Activated T-cell treated with anti-CD3 and anti-CD28 coated beads, Interleukin-2, amount 50 U/mL, for 72 hours (primary cell): ENCODE results near the gene PRDM12. TPM values are rescaled to one million over a fixed set of nuclear protein-coding genes. Genes with fewer than 3 reads are reported as not detected.

ENCODE experiments used
- ATAC-seq, 2 donors: fragments of 150-1000 bp; cut with Tn5 transposase; replicated peaks in 1 of 2; 2 replicates each; pipeline ENCODE4 v1.10.0; 2021; ENCODE audit warnings: moderate library complexity in 2 of 2, mild to moderate bottlenecking in 1 of 2
- DNase-seq, 2 donors: peaks; one replicate each; pipeline ENCODE4 v3.0.0; 2021 to 2022; ENCODE audit warnings: mixed read lengths in 1 of 2
- H3K27ac Mint-ChIP-seq: one replicate; pipeline ENCODE4 v1.8.0; 2022; ENCODE audit warnings: mild to moderate bottlenecking, moderate library complexity, mixed read lengths
- H3K27me3 Mint-ChIP-seq: one replicate; pipeline ENCODE4 v1.8.0; 2022; ENCODE audit warnings: low read depth, mixed read lengths
- H3K36me3 Mint-ChIP-seq, 2 donors: one replicate each; pipeline ENCODE4 v1.8.0; 2022; ENCODE audit warnings: mixed read lengths in 2 of 2, mild to moderate bottlenecking in 1 of 2; ENCODE audit not compliant: insufficient read depth in 2 of 2
- H3K4me1 Mint-ChIP-seq: one replicate; pipeline ENCODE4 v1.8.0; 2022; ENCODE audit warnings: low read depth, mixed read lengths
- H3K4me3 Mint-ChIP-seq, 2 donors: one replicate each; pipeline ENCODE4 v1.8.0; 2022; ENCODE audit warnings: mild to moderate bottlenecking in 2 of 2, mixed read lengths in 2 of 2, moderate library complexity in 2 of 2
- H3K9me3 Mint-ChIP-seq, 2 donors: one replicate each; pipeline ENCODE4 v1.8.0; 2022; ENCODE audit warnings: mixed read lengths in 2 of 2
- total RNA-seq, 2 donors: library from RNA; stranded (reverse); gene quantifications; one replicate each; pipeline ENCODE4 v1.2.3, GENCODE V29; 2022

The PRDM12 gene
- total RNA-seq, 2 donors from 2014 or later = not detected

DNA sequence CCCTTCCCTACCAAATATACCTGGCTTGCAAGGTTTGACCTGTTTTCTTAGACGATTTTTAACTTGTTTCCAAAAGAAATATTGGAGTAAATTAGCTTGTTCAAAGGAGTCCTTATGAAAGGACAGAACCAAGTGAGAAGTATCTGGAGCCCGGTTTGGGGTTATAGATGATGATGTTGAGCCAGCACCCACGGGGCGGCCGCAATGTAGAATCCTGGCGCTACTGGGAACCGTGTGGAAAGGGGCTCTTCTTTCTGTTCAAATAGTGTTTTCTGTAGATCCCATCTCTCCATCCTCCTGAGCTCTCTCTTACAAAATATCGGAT, 28.7 kb downstream of the PRDM12 start:
- DNase-seq = no peak
- peak overlapping the region; percentile 94 to 99 for H3K4me3 Mint-ChIP-seq
- H3K4me1 Mint-ChIP-seq = peaks cover 48% of the 10 kb centered on the region
- H3K9me3 Mint-ChIP-seq = no peaks in the 10 kb centered on the region
- no peaks in the 10 kb centered on the region for H3K27me3 Mint-ChIP-seq
- peaks cover 19 to 28% of the 10 kb centered on the region in 2 donors for H3K36me3 Mint-ChIP-seq
- peak overlapping the region; percentile 97 for H3K27ac Mint-ChIP-seq
- ATAC-seq = peak in 1 of 2 donors; percentile 2

DNA sequence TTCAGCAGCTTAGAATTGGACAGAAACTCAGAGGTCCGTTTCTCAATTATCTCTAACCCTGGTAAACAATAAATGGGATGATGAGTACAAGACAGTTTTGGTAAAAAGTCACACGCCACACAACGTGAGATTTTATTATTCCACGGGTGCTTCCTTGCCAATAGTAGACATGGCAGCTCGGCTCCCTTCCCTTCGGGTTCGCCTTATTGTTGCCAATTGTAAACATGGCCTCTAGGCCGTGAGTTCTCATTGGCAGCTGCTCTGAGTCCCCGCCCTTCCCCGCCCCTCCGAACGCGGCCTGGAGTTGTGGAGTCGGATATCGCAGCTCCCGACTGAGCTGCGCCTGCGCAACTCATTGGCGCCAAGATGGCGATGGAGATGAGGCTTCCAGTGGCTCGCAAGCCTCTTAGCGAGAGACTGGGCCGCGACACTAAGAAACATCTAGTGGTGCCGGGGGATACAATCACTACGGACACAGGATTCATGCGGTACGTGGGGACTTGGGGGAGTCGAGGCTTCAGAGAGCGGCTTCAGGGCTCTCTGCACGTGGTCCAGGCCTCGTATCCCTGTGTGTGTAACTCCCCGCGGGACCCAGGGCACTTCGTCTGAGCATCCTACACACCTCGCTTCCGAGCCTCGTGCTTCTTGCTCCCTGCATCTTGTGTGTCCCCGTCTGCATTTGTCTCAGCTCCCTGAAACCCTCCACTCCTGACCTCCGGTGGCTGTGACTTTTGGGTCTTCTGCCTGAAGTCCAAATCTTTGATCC, 29.2 kb downstream of the PRDM12 start, which contains the start of gene EXOSC2:
Gene EXOSC2 (plus strand): TSS at position 355 of the 766 bp plus-strand sequence. CDS start 12 bp downstream, at position 367.
- H3K36me3 Mint-ChIP-seq = peaks cover 19 to 28% of the 10 kb centered on the region in 2 donors

DNA sequence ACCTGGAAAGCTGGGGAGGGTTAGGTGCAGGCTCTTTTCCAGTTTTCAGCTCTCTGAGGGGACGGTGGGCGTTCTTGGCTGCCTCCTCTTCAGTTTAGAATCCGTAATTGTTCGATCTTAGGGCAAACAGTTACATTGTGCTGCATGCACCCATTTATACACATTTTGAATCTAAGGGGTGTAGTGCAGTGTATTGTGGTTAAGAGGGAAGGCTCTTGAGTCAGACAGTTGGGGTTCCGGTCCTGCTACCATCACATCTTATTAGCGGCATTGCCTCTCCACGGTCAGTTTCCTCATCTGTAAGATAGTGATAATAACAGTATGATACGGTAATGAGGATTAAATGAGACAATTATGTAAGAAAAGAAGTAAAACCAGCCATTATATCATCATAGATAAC, 29.8 kb downstream of the PRDM12 start:
- Mint-ChIP-seq H3K27me3 (no peaks in the 10 kb centered on the region), H3K9me3 (no peaks in the 10 kb centered on the region), H3K4me1 (peaks cover 53% of the 10 kb centered on the region), H3K36me3 (peaks cover 19 to 28% of the 10 kb centered on the region in 2 donors), H3K27ac (peak overlapping the region; percentile 94), H3K4me3 (peak overlapping the region; percentile 94 to 99)
- DNase-seq (no peak), ATAC-seq (no peak)

More for the DNA sequence above, 29.2 kb downstream of the PRDM12 start, which contains the start of gene EXOSC2:
- peak within 1 kb of the TSS; percentile 97 for H3K27ac Mint-ChIP-seq
- DNase-seq (peak; percentile 89 to 94), ATAC-seq (peak; percentile 99 to 100)
- peak within 1 kb of the TSS; percentile 94 to 99 for H3K4me3 Mint-ChIP-seq
- no peaks in the 10 kb centered on the region for H3K27me3 Mint-ChIP-seq
- H3K4me1 Mint-ChIP-seq = peaks cover 48% of the 10 kb centered on the region
- H3K9me3 Mint-ChIP-seq = no peaks in the 10 kb centered on the region

DNA sequence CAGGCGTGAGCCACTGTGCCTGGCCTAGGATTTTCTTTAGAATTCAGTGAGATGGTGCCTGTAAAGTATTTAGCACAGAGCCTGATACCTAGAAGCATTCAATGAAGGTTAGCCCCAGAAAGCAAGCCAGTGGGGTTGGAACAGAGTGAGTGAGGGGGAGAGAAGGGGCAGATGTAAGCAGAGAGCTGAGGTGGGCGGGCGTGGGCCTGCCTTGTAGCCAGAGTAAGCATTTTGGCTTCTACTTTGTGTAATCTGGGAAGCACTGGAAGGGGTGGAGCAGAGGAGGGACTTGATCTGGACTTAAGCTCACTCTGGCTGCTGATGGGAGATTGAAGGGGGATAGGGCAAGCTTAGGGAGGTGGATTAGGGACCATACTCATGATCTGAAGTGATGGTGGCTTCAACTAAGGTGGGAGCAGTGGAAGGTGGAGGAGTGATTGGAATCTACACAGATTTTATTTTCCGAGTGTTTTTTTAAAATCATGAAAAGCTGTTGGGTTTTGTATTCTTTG, 31.8 kb downstream of the PRDM12 start:
- DNase-seq (no peak), ATAC-seq (no peak)
- Mint-ChIP-seq H3K4me3 (peak overlapping the region in 1 of 2 donors; percentile 22), H3K4me1 (peaks cover 47% of the 10 kb centered on the region), H3K27me3 (no peaks in the 10 kb centered on the region), H3K9me3 (no peaks in the 10 kb centered on the region), H3K27ac (no peak overlapping the region), H3K36me3 (peaks cover 19 to 28% of the 10 kb centered on the region in 2 donors)

DNA sequence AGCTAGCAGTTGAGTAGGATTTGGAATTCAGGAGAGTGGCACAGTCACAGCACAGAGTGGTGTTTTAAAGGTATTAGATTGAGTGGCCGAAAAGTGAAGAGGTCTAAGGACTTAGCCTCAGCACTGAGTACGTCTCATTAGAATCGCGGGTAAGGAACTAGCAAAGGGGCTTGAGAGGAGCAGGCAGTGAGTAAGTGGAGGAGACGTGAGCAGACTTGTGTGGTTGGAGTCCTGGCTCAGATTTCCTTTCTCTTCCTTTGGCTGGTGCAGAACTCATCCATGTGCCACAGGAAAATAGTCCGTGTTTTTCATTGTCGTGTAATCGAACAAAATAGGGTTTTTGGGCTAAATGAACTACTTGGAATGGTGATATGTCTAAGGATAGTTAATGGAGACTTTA, 32.6 kb downstream of the PRDM12 start:
- H3K9me3 Mint-ChIP-seq = no peaks in the 10 kb centered on the region

DNA sequence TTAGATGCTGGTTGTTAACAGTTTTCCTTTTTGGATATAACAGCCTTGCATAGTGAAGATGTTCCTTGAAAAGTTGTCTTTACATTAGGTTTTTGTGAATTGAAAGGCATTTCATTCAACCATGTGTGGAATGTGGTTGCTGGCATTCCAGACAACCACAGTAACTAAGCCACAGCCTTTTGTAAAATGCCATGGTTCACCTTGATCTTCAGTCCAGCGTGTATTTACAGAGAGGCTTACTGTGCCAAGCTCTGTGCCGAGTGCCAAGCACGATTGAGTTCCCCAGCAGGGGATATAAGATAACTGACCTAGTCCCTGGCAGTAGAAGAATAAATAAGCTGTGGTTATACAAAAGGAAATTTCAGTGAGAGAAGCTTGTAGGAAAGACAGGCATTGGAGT, 34.1 kb downstream of the PRDM12 start:
- Mint-ChIP-seq H3K27ac (no peak overlapping the region), H3K4me1 (peaks cover 40% of the 10 kb centered on the region), H3K9me3 (no peaks in the 10 kb centered on the region), H3K4me3 (no peak overlapping the region), H3K36me3 (peaks cover 23 to 35% of the 10 kb centered on the region in 2 donors), H3K27me3 (no peaks in the 10 kb centered on the region)
- no peak for ATAC-seq
- DNase-seq = no peak

More for the DNA sequence above, 32.6 kb downstream of the PRDM12 start:
- Mint-ChIP-seq H3K27ac (peak overlapping the region; percentile 1), H3K36me3 (peaks cover 19 to 28% of the 10 kb centered on the region in 2 donors), H3K27me3 (no peaks in the 10 kb centered on the region), H3K4me3 (no peak overlapping the region), H3K4me1 (peaks cover 47% of the 10 kb centered on the region)
- DNase-seq (no peak), ATAC-seq (no peak)

DNA sequence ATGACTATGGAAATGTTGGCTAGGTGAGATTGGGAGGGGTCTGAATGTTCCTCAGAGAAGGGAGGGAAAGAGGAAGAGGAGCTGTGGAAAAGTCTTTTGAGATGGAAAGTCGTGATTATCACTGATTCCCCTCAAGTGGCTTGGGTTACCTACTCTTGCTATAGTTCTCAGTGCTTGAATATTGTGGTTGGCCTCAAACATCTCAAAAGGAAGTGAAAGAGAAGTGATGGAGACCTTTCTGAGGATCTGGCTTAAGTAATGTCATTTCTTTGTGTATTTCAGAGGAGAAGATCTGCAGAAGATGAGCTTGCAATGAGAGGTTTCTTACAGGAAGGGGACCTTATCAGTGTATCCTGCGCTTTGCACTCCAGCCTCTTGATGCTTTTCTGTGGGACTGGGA, 34.7 kb downstream of the PRDM12 start:
- Mint-ChIP-seq H3K27me3 (no peaks in the 10 kb centered on the region), H3K4me1 (peaks cover 40% of the 10 kb centered on the region), H3K27ac (no peak overlapping the region), H3K36me3 (peaks cover 24 to 39% of the 10 kb centered on the region in 2 donors), H3K4me3 (no peak overlapping the region), H3K9me3 (no peaks in the 10 kb centered on the region)
- no peak for ATAC-seq
- DNase-seq = no peak

DNA sequence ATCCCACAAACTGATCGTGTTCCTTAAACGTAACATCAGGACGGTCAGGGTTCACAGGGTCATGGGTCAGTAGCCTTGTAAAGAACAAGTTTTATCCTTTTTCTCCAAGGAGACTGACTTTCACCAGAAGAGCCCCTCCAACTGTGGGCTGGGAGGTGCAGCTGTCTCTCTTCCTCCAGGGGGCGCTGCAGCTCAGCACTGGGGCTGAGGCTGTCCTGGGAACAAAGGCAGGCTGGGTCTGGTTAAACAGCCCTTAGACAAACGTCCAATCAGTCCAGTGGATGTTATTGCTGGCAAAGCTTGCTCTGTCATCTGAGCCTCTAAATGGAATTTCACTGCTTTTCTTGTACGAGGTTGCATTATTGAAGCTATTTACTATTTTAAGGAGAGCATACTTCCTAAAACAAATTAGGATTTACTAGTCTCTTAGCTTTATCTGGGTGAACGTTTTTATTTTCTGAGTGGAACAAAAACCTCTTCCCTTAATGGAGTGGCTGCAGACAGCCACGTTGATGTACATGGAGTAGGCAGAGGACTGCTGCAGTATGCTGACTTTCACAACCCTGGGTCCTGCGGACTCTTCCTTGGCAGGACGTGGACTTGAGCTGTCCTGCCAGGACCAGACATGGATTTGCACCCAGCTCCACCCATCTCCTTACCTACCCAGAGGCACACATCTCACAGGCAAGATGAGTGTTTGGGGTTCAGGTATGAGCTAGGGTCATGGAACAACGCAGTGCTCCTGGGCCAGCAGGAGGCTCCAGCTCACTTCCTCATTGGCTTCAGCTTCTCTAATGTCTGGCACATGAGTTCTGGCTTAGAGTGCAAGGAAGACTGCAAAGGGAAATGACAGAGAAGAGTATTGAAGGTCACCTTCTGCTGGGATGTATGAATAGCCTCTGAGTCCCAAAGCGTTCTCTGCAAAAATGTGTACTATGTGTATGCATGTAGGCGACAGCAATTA, 36.9 kb downstream of the PRDM12 start:
- ATAC-seq = peak; percentile 78 to 88
- H3K36me3 Mint-ChIP-seq = peaks cover 19 to 31% of the 10 kb centered on the region in 2 donors
- peak; percentile 75 to 82 for DNase-seq
- H3K9me3 Mint-ChIP-seq = no peaks in the 10 kb centered on the region
- no peaks in the 10 kb centered on the region for H3K27me3 Mint-ChIP-seq
- peaks cover 23% of the 10 kb centered on the region for H3K4me1 Mint-ChIP-seq
- no peak overlapping the region for H3K4me3 Mint-ChIP-seq
- no peak overlapping the region for H3K27ac Mint-ChIP-seq

DNA sequence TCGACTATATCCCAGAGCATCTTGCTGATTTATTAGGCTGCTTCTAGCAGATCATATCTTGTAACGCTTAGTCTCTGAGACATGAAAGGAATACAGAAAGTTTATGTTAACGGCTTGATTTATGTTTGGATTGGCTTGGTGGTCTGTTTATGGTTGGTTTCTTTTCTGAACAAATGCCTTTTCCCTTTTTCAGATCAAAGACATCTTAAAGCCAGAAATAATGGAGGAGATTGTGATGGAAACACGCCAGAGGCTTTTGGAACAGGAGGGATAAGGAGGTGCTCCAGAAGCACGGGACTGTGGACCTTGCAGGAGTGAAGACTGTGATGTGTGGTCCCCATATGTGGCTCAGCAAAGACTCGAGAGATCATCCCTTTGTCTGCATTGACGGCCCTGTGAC, 39.1 kb downstream of the PRDM12 start:
- Mint-ChIP-seq H3K4me1 (peaks cover 10% of the 10 kb centered on the region), H3K9me3 (no peaks in the 10 kb centered on the region), H3K4me3 (no peak overlapping the region), H3K27me3 (no peaks in the 10 kb centered on the region), H3K27ac (peak overlapping the region; percentile 7), H3K36me3 (peaks cover 9 to 21% of the 10 kb centered on the region in 2 donors)
- no peak for DNase-seq
- ATAC-seq = no peak

DNA sequence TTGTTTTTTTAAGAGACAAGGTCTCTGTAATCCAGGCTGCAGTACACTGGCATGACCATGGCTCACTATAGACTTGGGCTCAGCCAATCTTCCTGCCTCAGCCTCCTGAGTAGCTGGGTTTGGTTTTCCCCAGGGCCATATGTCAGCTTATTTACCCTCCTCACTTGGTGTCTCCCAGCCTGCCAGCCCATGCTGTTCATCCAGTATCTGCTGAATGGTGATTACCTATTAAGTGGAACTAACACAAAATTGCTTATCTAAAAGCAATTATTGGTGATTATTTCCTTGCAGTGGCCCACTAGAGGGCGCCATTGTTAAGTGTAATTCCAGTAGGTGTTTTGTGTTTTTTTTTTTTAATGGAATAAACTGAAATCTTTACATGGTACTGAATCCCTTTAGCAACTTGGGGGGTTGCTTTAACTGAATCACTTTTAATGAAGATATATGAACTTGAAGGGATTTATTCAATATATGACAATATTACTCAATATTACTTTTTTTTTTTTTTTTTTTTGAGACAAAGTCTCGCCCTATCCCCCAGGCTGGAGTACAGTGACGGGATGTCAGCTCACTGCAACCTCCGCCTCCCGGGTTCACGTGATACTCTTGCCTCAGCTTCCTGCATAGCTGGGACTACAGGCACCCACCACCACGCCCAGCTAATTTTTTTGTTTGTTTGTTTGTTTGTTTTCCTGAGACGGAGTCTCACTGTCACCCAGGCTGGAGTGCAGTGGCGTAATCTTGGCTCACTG, 43.0 kb downstream of the PRDM12 start:
- H3K36me3 Mint-ChIP-seq = peaks cover 8 to 14% of the 10 kb centered on the region in 2 donors
- no peaks in the 10 kb centered on the region for H3K9me3 Mint-ChIP-seq
- peaks cover 18% of the 10 kb centered on the region for H3K4me1 Mint-ChIP-seq
- no peak overlapping the region for H3K4me3 Mint-ChIP-seq
- DNase-seq (peak; percentile 64 to 73), ATAC-seq (peak; percentile 47 to 63)
- no peak overlapping the region for H3K27ac Mint-ChIP-seq
- H3K27me3 Mint-ChIP-seq = no peaks in the 10 kb centered on the region

DNA sequence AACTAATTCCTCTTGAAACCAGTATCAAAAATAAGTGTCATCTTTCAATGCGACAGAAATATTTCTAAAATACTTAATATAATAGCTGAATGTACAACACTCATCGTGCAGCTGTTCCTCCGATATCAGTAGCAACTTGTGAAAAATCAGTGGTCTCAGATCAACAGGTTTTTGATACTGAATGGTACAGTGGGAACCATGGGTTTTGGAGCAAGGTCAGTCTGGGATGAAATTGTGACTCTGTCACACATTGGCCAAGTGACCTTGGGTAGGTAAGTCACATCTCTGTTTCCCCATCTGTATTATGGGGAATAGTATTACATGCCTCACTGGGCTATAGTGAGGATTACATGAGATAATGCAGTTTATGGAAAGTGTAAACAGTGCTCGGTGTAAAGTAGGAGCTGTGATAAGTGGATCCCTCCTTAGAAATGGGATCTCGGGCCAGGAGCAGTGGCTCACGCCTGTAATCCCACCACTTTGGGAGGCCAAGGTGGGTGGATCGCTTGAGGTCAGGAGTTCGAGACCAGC, 46.5 kb downstream of the PRDM12 start:
- H3K36me3 Mint-ChIP-seq = peaks cover 0 to 2% of the 10 kb centered on the region in 2 donors
- no peak overlapping the region for H3K4me3 Mint-ChIP-seq
- DNase-seq = no peak
- H3K9me3 Mint-ChIP-seq = no peaks in the 10 kb centered on the region
- H3K27ac Mint-ChIP-seq = no peak overlapping the region
- H3K27me3 Mint-ChIP-seq = no peaks in the 10 kb centered on the region
- no peak for ATAC-seq
- peaks cover 40% of the 10 kb centered on the region for H3K4me1 Mint-ChIP-seq

DNA sequence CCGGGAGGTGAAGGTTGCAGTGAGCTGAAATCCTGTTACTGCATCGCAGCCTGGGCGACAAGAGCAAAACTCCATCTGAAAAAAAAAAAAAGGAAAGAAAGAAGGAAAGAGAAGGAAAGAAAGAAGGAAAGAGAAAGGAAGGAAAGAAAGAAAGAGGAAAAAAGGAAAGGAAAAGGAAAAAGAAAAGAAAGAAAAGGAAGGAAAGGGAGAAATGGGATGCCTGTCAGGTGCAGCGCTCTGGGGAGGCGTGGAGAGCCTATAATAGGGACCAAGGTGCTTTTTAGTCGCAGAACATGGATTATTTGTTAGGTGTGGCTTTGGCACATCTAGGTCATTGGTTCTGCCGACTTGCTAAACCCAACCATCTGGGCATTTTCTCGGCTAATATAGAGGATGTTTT, 47.1 kb downstream of the PRDM12 start:
- Mint-ChIP-seq H3K4me3 (peak overlapping the region; percentile 47 to 59), H3K36me3 (peaks cover 0 to 2% of the 10 kb centered on the region in 2 donors), H3K27me3 (no peaks in the 10 kb centered on the region), H3K27ac (peak overlapping the region; percentile 32), H3K4me1 (peaks cover 46% of the 10 kb centered on the region), H3K9me3 (no peaks in the 10 kb centered on the region)
- DNase-seq (no peak), ATAC-seq (no peak)
